HEK293 (cell line): ENCODE data around the gene CRIM1.
A peak's percentile ranks its signal among the peaks of the same experiment; 100 is the strongest.

Source experiments
- CTCF ChIA-PET: fragments of 350-600 bp; formaldehyde crosslinking; extraction: SDS; loops from one replicate; lab custom pipeline; 2021; ENCODE audit warnings: antibody characterized with exemption; lab: Yijun Ruan, JAX
- POLR2A ChIA-PET: fragments of 300-600 bp; formaldehyde crosslinking; extraction: SDS; loops from one replicate; lab custom pipeline; 2020; ENCODE audit warnings: antibody characterized with exemption, inconsistent platforms; lab: Yijun Ruan, JAX
- H3K27ac ChIP-seq: fragments of 200-500 bp; sonication (Bioruptor generic); 2 replicates; pipeline ENCODE4 v1.5.1; 2014; ENCODE audit warnings: low read depth, low read length, control low read depth, inconsistent platforms; ENCODE audit errors: extremely low read depth
- H3K36me3 ChIP-seq, 2 experiments: fragments of 200-500 bp in 1 of 2; sonication (Bioruptor generic) in 1 of 2; 1 replicate in 1 of 2; 2 replicates in 1 of 2; pipeline ENCODE4 v1.5.1; 2014 to 2017; ENCODE audit warnings: inconsistent platforms in 2 of 2, low read length in 2 of 2; ENCODE audit not compliant: control insufficient read depth in 2 of 2, insufficient read depth in 1 of 2
- H3K4me1 ChIP-seq: fragments of 200-500 bp; sonication (Bioruptor generic); 2 replicates; pipeline ENCODE4 v1.5.1; 2014; ENCODE audit warnings: mild to moderate bottlenecking, low read length, inconsistent platforms; ENCODE audit not compliant: control insufficient read depth, insufficient read depth
- H3K4me3 ChIP-seq: 2 replicates; pipeline ENCODE4 v1.5.1; 2011; ENCODE audit warnings: low read depth, mild to moderate bottlenecking, control low read depth, low read length, moderate library complexity
- H3K9me3 ChIP-seq: fragments of 200-500 bp; sonication (Bioruptor generic); 2 replicates; pipeline ENCODE4 v1.5.1; 2014; ENCODE audit warnings: low read depth, low read length, inconsistent platforms; ENCODE audit not compliant: control insufficient read depth, insufficient read depth
- FEZF1 ChIP-seq: fragments of 450-650 bp; formaldehyde crosslinking; IDR thresholded peaks from 2 replicates; pipeline ENCODE4 v1.5.1; 2016; ENCODE audit warnings: missing biosample characterization, missing genetic modification characterization
- GLI2 ChIP-seq: fragments of 450-650 bp; formaldehyde crosslinking; IDR thresholded peaks from 2 replicates; pipeline ENCODE4; 2017; ENCODE audit warnings: missing biosample characterization, missing genetic modification characterization, low read depth, borderline replicate concordance
- GLIS2 ChIP-seq: fragments of 450-650 bp; formaldehyde crosslinking; IDR thresholded peaks from 2 replicates; pipeline ENCODE4 v1.5.1; 2016; ENCODE audit warnings: missing biosample characterization, missing genetic modification characterization
- KLF8 ChIP-seq: fragments of 450-650 bp; formaldehyde crosslinking; IDR thresholded peaks from 2 replicates; pipeline ENCODE4 v1.5.1; 2016; ENCODE audit warnings: missing biosample characterization, missing genetic modification characterization
- OSR2 ChIP-seq: fragments of 450-650 bp; formaldehyde crosslinking; IDR thresholded peaks from 2 replicates; pipeline ENCODE4 v1.5.1; 2016; ENCODE audit warnings: missing biosample characterization, missing genetic modification characterization
- PRDM6 ChIP-seq: fragments of 450-650 bp; formaldehyde crosslinking; IDR thresholded peaks from 2 replicates; pipeline ENCODE4 v1.5.1; 2017; ENCODE audit warnings: missing biosample characterization, missing genetic modification characterization
- REST ChIP-seq: fragments of 450-650 bp; formaldehyde crosslinking; IDR thresholded peaks from 2 replicates; pipeline ENCODE4 v1.5.1; 2016; ENCODE audit warnings: missing biosample characterization, missing genetic modification characterization
- SETDB1 ChIP-seq: IDR thresholded peaks from one replicate; pipeline ENCODE4 v1.6.1; 2017; ENCODE audit warnings: mild to moderate bottlenecking, low read length, moderate library complexity, mixed read lengths; ENCODE audit not compliant: insufficient read length
- SP3 ChIP-seq: fragments of 450-650 bp; formaldehyde crosslinking; IDR thresholded peaks from 2 replicates; pipeline ENCODE4 v1.5.1; 2016; ENCODE audit warnings: missing biosample characterization, missing genetic modification characterization
- SP7 ChIP-seq: fragments of 450-650 bp; formaldehyde crosslinking; IDR thresholded peaks from 2 replicates; pipeline ENCODE4 v1.5.1; 2016; ENCODE audit warnings: missing biosample characterization, missing genetic modification characterization
- ZFHX2 ChIP-seq: fragments of 450-650 bp; formaldehyde crosslinking; conservative IDR thresholded peaks from 2 replicates; pipeline ENCODE4 v1.5.1; 2016; ENCODE audit warnings: missing biosample characterization, missing genetic modification characterization
- ZIC2 ChIP-seq: fragments of 450-650 bp; formaldehyde crosslinking; IDR thresholded peaks from 2 replicates; pipeline ENCODE4 v1.5.1; 2016; ENCODE audit warnings: missing biosample characterization, missing genetic modification characterization
- ZNF223 ChIP-seq: fragments of 450-650 bp; formaldehyde crosslinking; IDR thresholded peaks from 2 replicates; pipeline ENCODE4 v1.5.1; 2016; ENCODE audit warnings: missing biosample characterization, missing genetic modification characterization
- ZNF311 ChIP-seq: fragments of 450-650 bp; formaldehyde crosslinking; IDR thresholded peaks from 2 replicates; pipeline ENCODE4 v1.5.1; 2017; ENCODE audit warnings: missing biosample characterization, missing genetic modification characterization, borderline replicate concordance
- ZNF416 ChIP-seq: fragments of 450-650 bp; formaldehyde crosslinking; IDR thresholded peaks from 2 replicates; pipeline ENCODE4 v1.5.1; 2016; ENCODE audit warnings: missing biosample characterization, missing genetic modification characterization
- ZNF510 ChIP-seq: fragments of 450-650 bp; formaldehyde crosslinking; IDR thresholded peaks from 2 replicates; pipeline ENCODE4 v1.5.1; 2018; ENCODE audit warnings: mild to moderate bottlenecking, missing genetic modification characterization, missing biosample characterization; ENCODE audit not compliant: insufficient replicate concordance
- ZNF521 ChIP-seq: fragments of 450-650 bp; formaldehyde crosslinking; IDR thresholded peaks from 2 replicates; pipeline ENCODE4 v1.5.1; 2017; ENCODE audit warnings: missing biosample characterization, mild to moderate bottlenecking, missing genetic modification characterization
- ZNF629 ChIP-seq: fragments of 450-650 bp; formaldehyde crosslinking; IDR thresholded peaks from 2 replicates; pipeline ENCODE4 v1.5.1; 2017; ENCODE audit warnings: missing biosample characterization, missing genetic modification characterization
- ZNF639 ChIP-seq: fragments of 450-650 bp; formaldehyde crosslinking; IDR thresholded peaks from 2 replicates; pipeline ENCODE4 v1.5.1; 2016; ENCODE audit warnings: missing biosample characterization, missing genetic modification characterization
- ZNF664 ChIP-seq: fragments of 450-650 bp; formaldehyde crosslinking; IDR thresholded peaks from 2 replicates; pipeline ENCODE4 v1.5.1; 2016; ENCODE audit warnings: missing biosample characterization, missing genetic modification characterization
- ZNF701 ChIP-seq: fragments of 450-650 bp; formaldehyde crosslinking; IDR thresholded peaks from 2 replicates; pipeline ENCODE4 v1.5.1; 2016; ENCODE audit warnings: missing biosample characterization, missing genetic modification characterization
- ZNF843 ChIP-seq: fragments of 450-650 bp; formaldehyde crosslinking; IDR thresholded peaks from 2 replicates; pipeline ENCODE4 v1.5.1; 2016; ENCODE audit warnings: missing biosample characterization, missing genetic modification characterization
- ZXDB ChIP-seq: fragments of 450-650 bp; formaldehyde crosslinking; IDR thresholded peaks from 2 replicates; pipeline ENCODE4 v1.5.1; 2016; ENCODE audit warnings: missing biosample characterization, missing genetic modification characterization

CRIM1 gene

GRCh38 chr2:36394804-36395203 is 39.2 kb downstream of the CRIM1 start (continued):
- TF ChIP-seq ZNF629 (tag by site-specific recombination) (0 out of 2 replicates have a peak, but pooled peaks have one; percentile 51), ZXDB (tag by site-specific recombination) (no peak), ZNF843 (peak; percentile 54; the same call in 1 of the 2 replicates), FEZF1 (peak; percentile 82), ZNF521 (tag by site-specific recombination) (no peak)
- TF ChIP-seq, all 188 proteins: peak for 10

- TF ChIP-seq ZNF311 (tag by site-specific recombination): no peak
- no peak for TF ChIP-seq ZIC2 (tag by site-specific recombination)
- TF ChIP-seq OSR2 (tag by site-specific recombination): no peak
- TF ChIP-seq ZNF843: no peak
- TF ChIP-seq GLIS2: no peak
- no peak for TF ChIP-seq ZNF701 (tag by site-specific recombination)
- no peak for TF ChIP-seq ZNF416 (tag by site-specific recombination)
- no peak for TF ChIP-seq SETDB1
- TF ChIP-seq ZNF664: no peak
- no peaks in the 10 kb centered on the region for H3K36me3 ChIP-seq
- H3K27ac ChIP-seq: no peak overlapping the region
- H3K4me1 ChIP-seq: peaks cover 26% of the 10 kb centered on the region
- H3K9me3 ChIP-seq: no peaks in the 10 kb centered on the region
- POLR2A ChIA-PET: interaction anchor here (1.2 kb wide), 1 partner anchor 10 kb away, joined by 3 read pairs; no protein-coding TSS in a partner anchor
- CTCF ChIA-PET: interaction anchor here (0.6 to 1.5 kb wide), 2 partner anchors 28 to 935 kb away, joined by 4 read pairs; no protein-coding TSS in a partner anchor
- H3K4me3 ChIP-seq: no peak overlapping the region
These were observed 40.3 kb downstream of the CRIM1 start for GRCh38 chr2:36395866-36396265.

- CTCF ChIA-PET: interaction anchor here (0.6 to 0.7 kb wide), 2 partner anchors 127 to 387 kb away, joined by 3 to 4 read pairs; no protein-coding TSS in a partner anchor
- peaks cover 26% of the 10 kb centered on the region for H3K4me1 ChIP-seq
- H3K36me3 ChIP-seq: no peaks in the 10 kb centered on the region
- TF ChIP-seq ZNF510 (tag by site-specific recombination) (no peak), OSR2 (tag by site-specific recombination) (peak; percentile 41; the same call in 1 of the 2 replicates), ZNF223 (tag by site-specific recombination) (no peak), SP7 (peak; percentile 73), ZNF629 (tag by site-specific recombination) (peak; percentile 43), REST (tag by site-specific recombination) (0 out of 2 replicates have a peak, but pooled peaks have one; percentile 19), GLIS2 (no peak), KLF8 (tag by site-specific recombination) (0 out of 2 replicates have a peak, but pooled peaks have one; percentile 22), PRDM6 (tag by site-specific recombination) (peak; percentile 61), ZFHX2 (tag by site-specific recombination) (no peak), SP3 (no peak), ZNF639 (tag by site-specific recombination) (0 out of 2 replicates have a peak, but pooled peaks have one; percentile 33), GLI2 (tag by site-specific recombination) (no peak)
- TF ChIP-seq, all 188 proteins: peak for 7
- Histone ChIP-seq H3K9me3 (no peaks in the 10 kb centered on the region), H3K4me3 (no peak overlapping the region), H3K27ac (no peak overlapping the region; the same call in 1 of the 2 replicates)
- POLR2A ChIA-PET: interaction anchor here (1.2 kb wide), 1 partner anchor 12 kb away, joined by 3 read pairs; no protein-coding TSS in a partner anchor
These were observed 41.4 kb downstream of the CRIM1 start for GRCh38 chr2:36396878-36397539.
